WERI-Rb-1 (cell line): ENCODE data around the gene GDPD5.
A peak's percentile ranks its signal among the peaks of the same experiment; 100 is the strongest.

Experiments
- DNase-seq: peaks from one replicate; pipeline ENCODE4 v3.0.0-alpha.2; 2020
- H3K27ac ChIP-seq: fragments of 250-450 bp; sonication (Bioruptor Pico); 2 replicates; pipeline ENCODE4 v1.5.1; 2020; ENCODE audit warnings: mild to moderate bottlenecking, moderate library complexity
- H3K27me3 ChIP-seq: fragments of 250-450 bp; sonication (Bioruptor Pico); 2 replicates; pipeline ENCODE4 v1.5.1; 2021; ENCODE audit warnings: mild to moderate bottlenecking, low read depth, moderate library complexity; ENCODE audit not compliant: insufficient read depth, severe bottlenecking
- H3K36me3 ChIP-seq: fragments of 250-450 bp; sonication (Bioruptor Pico); 2 replicates; pipeline ENCODE4 v1.5.1; 2020; ENCODE audit warnings: mild to moderate bottlenecking, moderate library complexity
- H3K4me3 ChIP-seq: 2 replicates; pipeline ENCODE4 v1.5.1; 2011; ENCODE audit warnings: low read depth, mild to moderate bottlenecking, control low read depth, low read length
- H3K9me3 ChIP-seq: fragments of 250-450 bp; sonication (Bioruptor Pico); 2 replicates; pipeline ENCODE4 v1.5.1; 2021; ENCODE audit warnings: mild to moderate bottlenecking, moderate library complexity; ENCODE audit not compliant: severe bottlenecking
- CTCF ChIP-seq: IDR thresholded peaks from 2 replicates; pipeline ENCODE4 v1.5.1; 2011; ENCODE audit warnings: low read depth, mild to moderate bottlenecking, control low read depth, inconsistent platforms, low read length

Gene GDPD5

GRCh38 chr11:75474878-75475766, 50.6 kb downstream of the GDPD5 start:
- Histone ChIP-seq H3K27ac (peak overlapping the region; percentile 87), H3K36me3 (peaks cover 33% of the 10 kb centered on the region), H3K9me3 (no peaks in the 10 kb centered on the region), H3K27me3 (no peaks in the 10 kb centered on the region), H3K4me3 (no peak overlapping the region)
- DNase-seq = peak; percentile 90
- no peak for TF ChIP-seq CTCF

- no peaks in the 10 kb centered on the region for H3K9me3 ChIP-seq
- H3K36me3 ChIP-seq = peaks cover 33% of the 10 kb centered on the region
- H3K27me3 ChIP-seq = no peaks in the 10 kb centered on the region
- DNase-seq = no peak
- peak overlapping the region; percentile 87; the same call in 1 of the 2 replicates for H3K27ac ChIP-seq
- no peak overlapping the region for H3K4me3 ChIP-seq
- no peak for TF ChIP-seq CTCF
Observed at GRCh38 chr11:75474240-75474639, 51.5 kb downstream of the GDPD5 start.

GRCh38 chr11:75473684-75474083, 52.1 kb downstream of the GDPD5 start:
- Histone ChIP-seq H3K9me3 (no peaks in the 10 kb centered on the region), H3K27ac (peak overlapping the region; percentile 87), H3K4me3 (no peak overlapping the region), H3K36me3 (peaks cover 29% of the 10 kb centered on the region), H3K27me3 (no peaks in the 10 kb centered on the region)
- TF ChIP-seq CTCF = no peak
- no peak for DNase-seq

- no peak for DNase-seq
- Histone ChIP-seq H3K36me3 (peaks cover 20% of the 10 kb centered on the region), H3K4me3 (no peak overlapping the region), H3K9me3 (no peaks in the 10 kb centered on the region), H3K27ac (peak overlapping the region; percentile 87), H3K27me3 (no peaks in the 10 kb centered on the region)
- TF ChIP-seq CTCF = no peak
Observed at GRCh38 chr11:75472081-75472732, 53.5 kb downstream of the GDPD5 start.

- TF ChIP-seq CTCF = no peak
- peak overlapping the region; percentile 25; the same call in 1 of the 2 replicates for H3K4me3 ChIP-seq
- H3K36me3 ChIP-seq = peaks cover 20% of the 10 kb centered on the region
- H3K9me3 ChIP-seq = no peaks in the 10 kb centered on the region
- DNase-seq = peak; percentile 95
- no peaks in the 10 kb centered on the region for H3K27me3 ChIP-seq
- H3K27ac ChIP-seq = peak overlapping the region; percentile 87
Observed at GRCh38 chr11:75471176-75471973, 54.4 kb downstream of the GDPD5 start.
